Sigmoid colon (tissue), 4 donors: ENCODE measurements around the gene OR4F15.

ENCODE experiments used
- POLR2A ChIP-seq, 2 donors: fragments of 450-650 bp; IDR thresholded peaks; one replicate each; pipeline ENCODE4 v1.6.1; 2016; ENCODE audit warnings: antibody characterized with exemption in 2 of 2, mild to moderate bottlenecking in 2 of 2, moderate library complexity in 2 of 2
- POLR2AphosphoS5 ChIP-seq, 4 donors: sonication (generic); formaldehyde crosslinking; IDR thresholded peaks; one replicate each; pipeline ENCODE4 v1.6.1; 2017; ENCODE audit warnings: antibody characterized with exemption in 4 of 4
- TF ChIP-seq, protein P1 (sequence below), 4 experiments: fragments of 450-650 bp in 3 of 4; fragments of 200-600 bp in 1 of 4; IDR thresholded peaks; one replicate each; pipeline ENCODE4 v1.5.1; 2016 to 2019; ENCODE audit warnings: antibody characterized with exemption in 4 of 4, mild to moderate bottlenecking in 3 of 4, moderate library complexity in 2 of 4

GRCh38 chr15:101827257-101827656 is 15.3 kb downstream of the OR4F15 start:
- TF ChIP-seq POLR2AphosphoS5 (IDR thresholded peaks at IDR 0.05) (no peak), POLR2A (IDR thresholded peaks at IDR 0.05) (no peak)
- TF ChIP-seq, protein P1, sequence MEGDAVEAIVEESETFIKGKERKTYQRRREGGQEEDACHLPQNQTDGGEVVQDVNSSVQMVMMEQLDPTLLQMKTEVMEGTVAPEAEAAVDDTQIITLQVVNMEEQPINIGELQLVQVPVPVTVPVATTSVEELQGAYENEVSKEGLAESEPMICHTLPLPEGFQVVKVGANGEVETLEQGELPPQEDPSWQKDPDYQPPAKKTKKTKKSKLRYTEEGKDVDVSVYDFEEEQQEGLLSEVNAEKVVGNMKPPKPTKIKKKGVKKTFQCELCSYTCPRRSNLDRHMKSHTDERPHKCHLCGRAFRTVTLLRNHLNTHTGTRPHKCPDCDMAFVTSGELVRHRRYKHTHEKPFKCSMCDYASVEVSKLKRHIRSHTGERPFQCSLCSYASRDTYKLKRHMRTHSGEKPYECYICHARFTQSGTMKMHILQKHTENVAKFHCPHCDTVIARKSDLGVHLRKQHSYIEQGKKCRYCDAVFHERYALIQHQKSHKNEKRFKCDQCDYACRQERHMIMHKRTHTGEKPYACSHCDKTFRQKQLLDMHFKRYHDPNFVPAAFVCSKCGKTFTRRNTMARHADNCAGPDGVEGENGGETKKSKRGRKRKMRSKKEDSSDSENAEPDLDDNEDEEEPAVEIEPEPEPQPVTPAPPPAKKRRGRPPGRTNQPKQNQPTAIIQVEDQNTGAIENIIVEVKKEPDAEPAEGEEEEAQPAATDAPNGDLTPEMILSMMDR (IDR thresholded peaks at IDR 0.05): no peak
